IPS-NIHi11 (cell line): Measurements from ENCODE around the gene ARID2.

Experiments used
- DNase-seq: peaks from one replicate; pipeline ENCODE4 v3.0.0; 2012; ENCODE audit warnings: mixed read lengths, low spot score

Gene ARID2

GRCh38 chr12:45720069-45720468 is 9.4 kb upstream of the ARID2 start:
- DNase-seq = no peak

DNA sequence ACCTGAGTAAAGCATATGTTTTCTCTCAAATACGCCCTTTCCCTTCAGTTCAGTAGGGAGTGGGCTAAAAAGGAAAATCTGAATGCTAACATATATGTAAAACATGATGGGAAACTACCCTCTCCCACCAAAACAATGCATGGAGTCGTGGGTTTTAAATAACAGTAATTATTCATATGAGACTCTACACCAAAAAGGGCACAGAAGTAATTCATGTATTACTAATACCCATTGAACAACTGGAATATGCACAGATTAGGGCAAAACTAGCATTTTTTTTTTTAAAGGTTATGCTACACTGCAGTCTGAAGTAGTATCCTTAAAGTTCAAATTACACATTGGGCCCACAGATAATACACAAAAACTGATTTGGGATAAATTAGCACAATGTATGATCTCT is 8.1 kb upstream of the ARID2 start:
- no peak for DNase-seq

- DNase-seq = no peak
These were observed 7.6 kb upstream of the ARID2 start for GRCh38 chr12:45721954-45722353.

GRCh38 chr12:45725631-45726602 is 3.6 kb upstream of the ARID2 start:
- DNase-seq = peak; percentile 24

GRCh38 chr12:45726603-45727300 is 2.8 kb upstream of the ARID2 start:
- DNase-seq = peak; percentile 27

DNA sequence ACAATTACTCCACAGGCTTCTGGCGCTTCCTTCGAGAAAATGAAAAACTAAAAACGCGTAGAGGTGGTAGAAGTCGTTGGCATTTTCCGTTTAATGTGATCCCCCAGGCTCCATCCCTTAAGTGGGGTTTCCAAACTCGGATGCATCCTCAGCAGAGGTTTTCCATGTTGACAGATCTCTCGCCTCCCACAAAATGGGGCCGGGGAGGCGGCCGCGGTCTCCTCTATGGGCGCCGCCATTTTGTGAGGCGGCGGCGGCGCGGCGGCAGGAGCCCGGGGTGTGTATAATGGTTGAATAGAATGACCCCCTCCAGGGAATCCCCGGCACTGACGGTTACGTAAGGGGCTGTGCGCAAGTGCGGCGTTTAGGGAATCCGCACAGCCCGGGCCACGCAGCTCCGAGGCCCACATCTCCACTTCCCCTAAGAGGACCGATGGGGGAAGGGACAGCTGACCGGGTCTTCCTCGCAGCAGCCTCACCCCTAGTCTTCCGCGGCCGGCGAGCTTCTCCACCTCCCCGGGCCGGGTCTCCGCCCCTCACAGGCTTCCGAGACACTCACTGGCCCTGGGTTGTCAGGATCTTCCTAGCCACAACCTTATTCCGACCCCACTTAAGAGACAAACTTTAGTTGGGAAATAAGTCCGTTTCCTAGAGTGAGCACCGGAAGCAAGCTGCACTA is 2.1 kb upstream of the ARID2 start:
- DNase-seq = peak; percentile 88

DNA sequence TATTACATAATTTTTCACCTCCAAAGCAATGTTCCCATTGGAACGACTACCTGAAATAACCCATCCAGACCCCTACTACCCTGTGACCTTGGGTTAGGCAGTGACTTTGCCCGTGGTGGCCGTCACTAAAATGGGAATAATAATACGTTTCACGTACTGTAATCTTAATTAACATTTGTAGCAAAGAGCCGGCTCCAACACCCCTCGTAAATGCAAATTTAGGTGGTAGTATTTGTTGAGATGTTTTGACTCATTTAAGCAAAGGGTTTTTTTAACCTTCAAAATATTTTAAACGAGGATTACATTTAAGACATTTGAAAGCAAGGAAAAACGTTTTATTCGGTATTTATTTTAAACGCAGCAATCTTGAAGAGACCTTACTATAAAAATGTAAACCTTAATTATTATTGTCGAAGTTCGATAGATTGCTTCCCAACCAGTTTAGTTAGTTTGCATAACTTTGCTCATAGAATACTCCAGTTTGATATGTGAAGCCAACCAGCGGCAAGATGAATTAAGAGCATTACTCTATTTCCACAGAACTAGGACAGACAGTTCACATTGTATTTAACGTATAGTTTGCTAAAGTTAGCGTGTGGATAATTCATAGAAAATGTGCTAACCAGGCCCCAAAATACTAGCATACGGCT is 1.4 kb upstream of the ARID2 start:
- DNase-seq = no peak

- peak; percentile 87 for DNase-seq
These were observed 775 bp upstream of the ARID2 start for GRCh38 chr12:45728630-45729232.

GRCh38 chr12:45730084-45730347 is 510 bp downstream of the ARID2 start:
- DNase-seq = no peak

DNA sequence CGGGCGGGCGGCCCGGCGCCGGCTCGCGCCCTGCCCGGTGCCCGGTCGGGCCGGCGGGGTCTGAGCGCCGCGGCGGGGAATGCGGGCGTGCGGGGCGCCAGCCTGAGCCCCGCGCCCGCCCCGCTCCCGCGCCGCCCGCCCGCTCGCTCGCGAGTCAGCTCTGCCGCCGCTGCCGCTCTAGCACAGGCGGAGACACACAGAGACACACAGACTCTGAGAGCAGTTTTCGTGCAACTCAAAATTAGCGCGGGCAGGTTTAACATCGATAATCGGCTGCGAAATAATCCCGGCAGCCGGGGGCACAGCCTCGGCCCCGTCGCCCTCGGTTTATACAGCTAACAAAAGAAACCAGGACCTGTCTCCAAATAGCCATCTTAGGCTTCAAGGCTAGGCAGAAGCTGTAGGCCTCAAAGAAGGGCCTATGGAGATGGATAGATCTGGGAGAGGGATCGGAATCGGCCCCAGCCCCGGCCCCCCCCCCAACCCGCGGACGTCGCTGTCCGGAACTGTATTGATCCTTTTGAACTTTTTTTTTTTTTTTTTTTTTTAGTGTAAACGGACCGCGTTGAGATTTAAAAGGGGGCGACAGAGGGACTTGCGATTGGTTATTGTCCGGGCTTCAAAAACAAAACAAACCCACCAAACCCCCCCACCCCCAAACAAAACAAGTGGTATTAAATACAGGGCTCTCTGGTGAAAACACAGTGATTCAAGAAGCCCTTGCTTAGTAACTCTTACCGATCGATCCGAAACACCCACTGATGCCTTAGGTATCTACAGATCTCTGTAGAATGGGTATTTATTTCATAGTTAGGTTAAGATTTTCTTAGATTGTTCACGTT is 1.1 kb downstream of the ARID2 start:
- DNase-seq = peak; percentile 16

DNA sequence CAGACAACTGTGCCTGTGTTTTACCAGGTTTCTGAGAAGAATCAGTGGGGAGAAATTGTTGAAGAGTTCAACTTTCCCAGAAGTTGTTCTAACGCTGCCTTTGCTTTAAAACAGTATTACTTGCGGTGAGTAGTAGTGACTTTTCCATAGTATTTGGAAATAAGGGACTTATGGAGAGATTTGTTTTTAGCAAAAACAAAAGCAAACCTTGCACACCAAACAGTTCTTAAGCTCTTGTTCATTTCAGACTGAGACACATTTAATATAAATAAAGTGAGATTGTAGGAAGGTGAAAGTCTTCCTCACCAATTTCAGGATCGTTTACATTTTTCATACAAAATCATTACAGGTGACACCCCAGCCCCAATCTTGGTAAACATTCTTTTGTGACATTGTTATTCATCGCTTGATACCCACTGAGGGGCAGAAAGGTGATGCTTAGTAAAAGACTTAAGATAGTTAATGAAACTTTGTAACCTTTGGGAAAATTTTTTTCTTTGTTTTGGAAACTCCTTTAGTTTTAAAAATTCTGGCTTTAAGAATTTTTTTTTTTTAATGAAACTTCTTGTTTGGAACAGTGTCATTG is 1.8 kb downstream of the ARID2 start:
- no peak for DNase-seq

DNA sequence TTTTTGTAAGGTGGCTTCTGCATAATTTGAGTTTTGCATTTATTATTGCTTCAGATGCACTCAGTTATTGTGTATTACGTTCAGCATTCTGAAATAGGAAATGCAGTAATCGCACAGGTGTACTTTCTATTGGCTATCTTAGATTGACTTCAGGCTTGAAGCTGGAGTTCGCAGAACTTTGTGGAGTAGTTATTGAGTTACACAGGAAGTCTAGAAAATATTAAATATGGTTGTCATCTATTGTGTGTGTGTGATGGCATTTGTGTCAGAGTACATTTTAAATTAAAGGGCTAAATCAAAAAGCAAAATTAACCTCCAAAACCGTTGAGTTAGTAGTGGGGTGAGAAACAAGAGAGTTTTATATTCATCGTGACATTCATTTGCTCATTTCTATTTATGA is 2.7 kb downstream of the ARID2 start:
- DNase-seq = no peak

GRCh38 chr12:45732936-45733335 is 3.4 kb downstream of the ARID2 start:
- DNase-seq = no peak

- DNase-seq = no peak
These were observed 8.1 kb downstream of the ARID2 start for GRCh38 chr12:45737638-45738037.

- DNase-seq = no peak
These were observed 13.1 kb downstream of the ARID2 start for GRCh38 chr12:45742590-45742989.

- DNase-seq = no peak
These were observed 13.7 kb downstream of the ARID2 start for GRCh38 chr12:45743247-45743646.

GRCh38 chr12:45745861-45746277 is 16.4 kb downstream of the ARID2 start:
- no peak for DNase-seq

DNA sequence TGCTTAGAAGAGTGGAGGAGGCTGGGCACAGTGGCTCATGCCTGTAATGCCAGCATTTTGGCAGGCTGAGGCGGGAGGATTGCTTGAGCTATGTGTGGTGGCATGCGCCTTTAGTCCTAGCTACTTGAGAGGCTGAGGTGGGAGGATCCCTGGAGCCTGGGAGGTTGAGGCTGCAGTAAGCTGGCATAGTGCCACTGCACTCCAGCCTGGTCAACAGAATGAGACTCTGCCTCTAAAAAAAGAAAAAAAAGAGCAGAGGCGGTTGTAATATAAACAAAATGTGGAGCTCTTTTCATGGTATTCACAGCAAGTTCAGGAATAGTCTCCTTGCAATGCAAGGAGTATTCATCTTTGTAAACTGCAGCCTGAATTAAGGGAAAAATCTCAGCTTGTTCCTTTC is 27.2 kb downstream of the ARID2 start:
- no peak for DNase-seq

- DNase-seq = no peak
These were observed 27.7 kb downstream of the ARID2 start for GRCh38 chr12:45757172-45757571.

DNA sequence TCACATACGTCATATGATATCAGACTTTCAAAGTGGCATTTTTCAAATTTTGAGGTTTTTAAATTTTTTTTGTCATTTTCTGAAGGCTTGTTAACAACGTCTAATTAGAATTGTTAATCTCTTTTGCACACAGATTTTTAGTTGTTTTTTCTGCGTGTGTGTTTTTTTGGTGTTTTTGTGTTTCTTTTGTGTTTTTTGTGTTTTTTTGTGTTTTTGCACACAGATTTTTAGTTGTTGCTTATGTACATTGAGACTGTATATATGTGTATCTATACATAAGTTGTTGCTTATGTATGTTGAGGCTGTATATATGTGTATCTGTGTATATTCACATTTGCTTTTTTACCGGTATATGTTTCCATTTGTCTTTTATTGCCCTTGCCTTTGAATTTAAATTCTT is 30.8 kb downstream of the ARID2 start:
- no peak for DNase-seq
